Calu3 (cell line): ENCODE results near the gene RBFOX1. TPM values are rescaled to one million over a fixed set of nuclear protein-coding genes. Genes with fewer than 3 reads are reported as not detected.

ENCODE experiments used
- BruUV-seq: library from RNA; stranded (reverse); fragments of 400-500 nt; replicated peaks from 2 replicates; lab custom pipeline; 2021; lab: Mats Ljungman, UMichigan
- CTCF ChIA-PET: fragments of 300-600 bp; sonication (Branson Sonifier 250); formaldehyde crosslinking; loops from one replicate; lab custom pipeline; 2022; ENCODE audit warnings: antibody characterized with exemption; lab: Charles Lee
- DNase-seq: peaks from one replicate; pipeline ENCODE4 v3.0.0; 2022
- H3K27ac Mint-ChIP-seq: one replicate; pipeline ENCODE4 v1.8.0; 2022; ENCODE audit warnings: mixed read lengths; ENCODE audit not compliant: unreplicated experiment
- H3K27me3 Mint-ChIP-seq: one replicate; pipeline ENCODE4 v1.8.0; 2022; ENCODE audit warnings: mixed read lengths; ENCODE audit not compliant: unreplicated experiment
- H3K36me3 Mint-ChIP-seq: one replicate; pipeline ENCODE4 v1.8.0; 2022; ENCODE audit warnings: mild to moderate bottlenecking, moderate library complexity, mixed read lengths; ENCODE audit not compliant: insufficient read depth, unreplicated experiment
- H3K4me1 Mint-ChIP-seq: one replicate; pipeline ENCODE4 v1.8.0; 2022; ENCODE audit warnings: mild to moderate bottlenecking, low read depth, mixed read lengths; ENCODE audit not compliant: unreplicated experiment
- H3K4me3 Mint-ChIP-seq: one replicate; pipeline ENCODE4 v1.8.0; 2022; ENCODE audit warnings: mild to moderate bottlenecking, low read depth, moderate library complexity, mixed read lengths; ENCODE audit not compliant: unreplicated experiment
- H3K9me3 Mint-ChIP-seq: one replicate; pipeline ENCODE4 v1.8.0; 2022; ENCODE audit warnings: low read depth, mixed read lengths; ENCODE audit not compliant: unreplicated experiment
- CTCF ChIP-seq: fragments of 200-600 bp; IDR thresholded peaks from one replicate; pipeline ENCODE4 v1.8.0; 2022; ENCODE audit warnings: antibody characterized with exemption; ENCODE audit not compliant: unreplicated experiment
- intact Hi-C: fragments of 100-400 bp; cut with micrococcal nuclease; formaldehyde crosslinking; loops from one replicate; pipeline ENCODE4 v1.10.0; 2022; ENCODE audit not compliant: unreplicated experiment
- total RNA-seq: library from RNA; stranded (reverse); gene quantifications from 2 replicates; pipeline ENCODE4 v1.2.3, GENCODE V29; 2022

Gene RBFOX1
- total RNA-seq, 1 experiment from 2014 or later = not detected

DNA sequence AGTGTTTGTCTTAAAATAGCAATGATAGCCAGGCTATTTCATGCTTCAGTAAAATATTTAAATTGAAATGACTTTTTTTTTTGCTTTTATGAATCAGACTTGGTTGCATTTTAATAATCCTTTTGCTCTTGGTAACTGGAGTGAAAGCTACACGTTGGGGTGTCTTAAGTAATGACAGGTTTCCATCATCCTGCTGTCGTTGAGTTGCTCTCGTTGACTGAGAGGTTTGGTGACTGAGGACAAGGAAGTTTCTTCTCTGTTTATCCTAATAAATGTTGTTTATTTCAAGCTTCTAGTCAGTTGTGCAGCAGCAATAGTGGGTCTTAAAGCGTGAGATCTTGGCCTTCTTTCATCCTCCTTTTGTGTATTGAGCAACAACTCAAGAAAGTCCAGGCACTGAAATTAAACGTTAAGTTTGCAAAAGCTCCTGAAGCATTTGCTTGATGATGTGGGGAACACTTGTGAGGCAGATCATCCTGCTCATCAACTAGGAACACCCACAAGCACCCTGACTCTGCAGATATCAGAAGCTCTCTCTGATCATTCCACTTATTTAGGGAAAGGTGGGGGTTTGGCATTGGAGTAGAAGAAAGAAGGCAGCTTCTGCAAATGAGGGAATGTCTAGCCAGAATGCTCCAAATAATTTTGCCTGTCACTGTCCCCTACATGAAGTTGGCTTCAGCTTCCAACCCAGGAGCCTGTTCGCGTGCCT lies 179.1 kb downstream of the RBFOX1 start:
- no peak for TF ChIP-seq CTCF
- Mint-ChIP-seq H3K4me1 (no peaks in the 10 kb centered on the region), H3K36me3 (no peaks in the 10 kb centered on the region), H3K9me3 (peaks cover 14% of the 10 kb centered on the region), H3K27ac (no peak overlapping the region), H3K4me3 (no peak overlapping the region), H3K27me3 (no peaks in the 10 kb centered on the region)
- BruUV-seq = no TSS peak
- CTCF ChIA-PET = no interaction called here
- intact Hi-C loops = no loop called here
- no peak for DNase-seq

- H3K27ac Mint-ChIP-seq = no peak overlapping the region
- CTCF ChIA-PET = no interaction called here
- no peaks in the 10 kb centered on the region for H3K4me1 Mint-ChIP-seq
- BruUV-seq = no TSS peak
- H3K27me3 Mint-ChIP-seq = no peaks in the 10 kb centered on the region
- H3K4me3 Mint-ChIP-seq = no peak overlapping the region
- no peaks in the 10 kb centered on the region for H3K36me3 Mint-ChIP-seq
- H3K9me3 Mint-ChIP-seq = peaks cover 18% of the 10 kb centered on the region
- DNase-seq = no peak
- no peak for TF ChIP-seq CTCF
- intact Hi-C loops = no loop called here
Measured at GRCh38 chr16:7512503-7512902, 179.9 kb downstream of the RBFOX1 start.

- H3K27ac Mint-ChIP-seq = no peak overlapping the region
- no peaks in the 10 kb centered on the region for H3K27me3 Mint-ChIP-seq
- H3K4me1 Mint-ChIP-seq = no peaks in the 10 kb centered on the region
- BruUV-seq = no TSS peak
- peaks cover 18% of the 10 kb centered on the region for H3K9me3 Mint-ChIP-seq
- TF ChIP-seq CTCF = no peak
- no peaks in the 10 kb centered on the region for H3K36me3 Mint-ChIP-seq
- DNase-seq = no peak
- intact Hi-C loops = no loop called here
- no peak overlapping the region for H3K4me3 Mint-ChIP-seq
- CTCF ChIA-PET = no interaction called here
Measured at GRCh38 chr16:7513429-7513828, 180.8 kb downstream of the RBFOX1 start.

GRCh38 chr16:7515543-7515942 lies 182.9 kb downstream of the RBFOX1 start:
- Mint-ChIP-seq H3K4me1 (no peaks in the 10 kb centered on the region), H3K27me3 (no peaks in the 10 kb centered on the region), H3K9me3 (peaks cover 9% of the 10 kb centered on the region), H3K36me3 (no peaks in the 10 kb centered on the region), H3K27ac (no peak overlapping the region), H3K4me3 (no peak overlapping the region)
- CTCF ChIA-PET = interaction anchor here (0.6 kb wide), 1 partner anchor 164 kb away, joined by 3 read pairs; no protein-coding TSS in a partner anchor
- BruUV-seq = no TSS peak
- intact Hi-C loops = no loop called here
- no peak for DNase-seq
- no peak for TF ChIP-seq CTCF
